Measurements from ENCODE around the gene NDUFAB1. TPM values are rescaled to one million over a fixed set of nuclear protein-coding genes. Genes with fewer than 3 reads are reported as not detected.
"Not testable (repeated sequence)": the region's sequence is repeated elsewhere in the genome, so short reads cannot be mapped to it uniquely, and the experiment has no call there.

NDUFAB1 gene
- polyA plus RNA-seq, 3 donors: 81.8 to 103 (median 100) TPM

DNA sequence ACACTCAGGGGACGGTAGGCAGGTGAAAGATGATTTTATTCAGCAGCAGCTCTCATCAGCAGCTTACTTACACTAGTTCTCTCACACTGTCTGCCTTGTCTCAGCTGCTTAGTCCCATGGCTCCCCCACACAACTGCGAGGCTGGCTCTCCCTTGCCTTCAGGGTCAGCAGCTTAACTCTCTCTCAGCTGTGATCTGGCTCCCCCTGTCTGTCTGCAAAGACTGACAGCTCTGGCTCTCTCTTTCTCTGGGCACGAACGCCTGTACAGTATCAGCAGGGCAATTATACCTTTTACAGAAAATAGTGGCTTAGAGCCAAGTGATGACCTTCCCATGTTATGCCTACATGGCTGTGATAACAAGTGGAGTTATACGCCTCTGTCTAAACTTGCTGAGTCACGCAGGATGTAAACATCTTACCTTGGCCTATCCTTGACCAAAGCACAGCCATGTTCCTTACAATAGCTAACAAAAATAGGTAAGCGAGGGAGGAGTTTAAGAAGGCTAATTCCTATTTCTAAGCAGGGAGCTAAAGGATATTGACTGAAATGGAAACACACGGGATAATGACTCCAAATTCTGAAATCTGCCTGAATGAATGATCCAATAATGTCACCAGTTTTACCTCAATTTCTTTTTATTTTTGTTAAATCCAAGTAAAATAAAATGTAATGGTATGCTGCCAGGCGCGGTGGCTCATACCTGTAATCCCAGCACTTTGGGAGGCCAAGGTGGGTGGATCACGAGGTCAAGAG is 1.1 kb upstream of the NDUFAB1 start:
- no peak for DNase-seq (ENCODE audit: extremely low read depth in 1 of 11, low read depth in 9 of 11, low spot score in 4 of 11)

DNA sequence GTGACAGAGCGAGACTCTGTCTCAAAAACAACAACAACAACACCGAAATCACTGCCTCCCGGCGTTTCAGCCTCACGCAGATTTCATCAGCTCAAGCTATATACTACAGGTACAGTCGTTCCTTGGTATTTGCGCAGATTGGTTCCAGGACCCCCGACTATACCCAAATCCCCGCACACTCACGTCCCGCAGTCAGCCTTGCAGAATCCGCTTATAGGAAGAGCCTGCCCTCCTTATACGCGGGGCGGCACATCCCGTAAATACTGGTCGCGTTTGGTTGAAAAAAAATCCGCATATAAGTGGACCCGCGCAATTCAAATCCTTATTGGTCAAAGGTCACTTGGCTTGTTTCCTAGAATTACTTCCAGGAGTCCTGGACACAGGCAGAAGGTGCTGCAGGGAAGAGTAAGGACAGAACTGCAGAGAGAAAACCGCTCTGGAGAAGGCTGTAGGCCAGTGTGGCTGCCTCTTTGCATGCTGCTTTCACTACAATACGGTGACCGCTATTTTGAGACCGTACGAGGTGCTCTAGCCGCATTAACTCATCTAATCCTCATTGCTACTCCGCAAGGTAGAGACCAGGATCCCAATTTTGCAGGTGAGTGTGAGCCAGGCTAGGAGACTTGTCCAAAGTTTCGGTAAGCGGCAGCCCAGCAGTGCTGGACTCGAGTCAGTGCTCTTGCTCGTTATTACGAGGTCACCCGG is 718 bp downstream of the NDUFAB1 start:
- peak in 2 of 11 donors; percentile 2 to 3 for DNase-seq (ENCODE audit: extremely low read depth in 1 of 11, low read depth in 9 of 11, low spot score in 4 of 11)

- DNase-seq (ENCODE audit: extremely low read depth in 1 of 11, low read depth in 9 of 11, low spot score in 4 of 11): no peak
These were observed 1.9 kb downstream of the NDUFAB1 start for GRCh38 chr16:23594186-23594585.

DNA sequence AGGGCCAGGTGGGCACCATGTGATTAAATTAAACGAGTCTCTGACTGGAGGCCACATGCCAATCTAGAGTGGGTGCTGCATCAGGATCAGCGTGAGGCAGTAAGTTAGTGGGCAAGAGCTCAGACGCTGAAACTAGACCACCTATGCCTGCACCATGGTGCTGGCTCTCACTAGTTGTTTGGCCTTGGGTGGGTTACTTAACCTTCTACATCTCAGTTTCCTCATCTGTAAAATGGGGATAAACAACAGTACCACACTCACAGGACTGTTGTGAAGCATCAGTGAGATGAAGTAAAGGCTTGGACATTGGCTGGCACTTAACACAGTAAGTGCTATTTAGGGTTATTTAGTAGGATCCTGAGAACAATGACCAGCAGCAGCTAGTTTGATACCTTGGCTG is 5.9 kb downstream of the NDUFAB1 start:
- DNase-seq (ENCODE audit: extremely low read depth in 1 of 11, low read depth in 9 of 11, low spot score in 4 of 11): no peak

- DNase-seq (ENCODE audit: extremely low read depth in 1 of 11, low read depth in 9 of 11, low spot score in 4 of 11): no peak
These were observed 8.4 kb downstream of the NDUFAB1 start for GRCh38 chr16:23587726-23588125.

GRCh38 chr16:23584186-23585076 is 11.7 kb downstream of the NDUFAB1 start:
- DNase-seq (ENCODE audit: extremely low read depth in 1 of 11, low read depth in 9 of 11, low spot score in 4 of 11): no peak

DNA sequence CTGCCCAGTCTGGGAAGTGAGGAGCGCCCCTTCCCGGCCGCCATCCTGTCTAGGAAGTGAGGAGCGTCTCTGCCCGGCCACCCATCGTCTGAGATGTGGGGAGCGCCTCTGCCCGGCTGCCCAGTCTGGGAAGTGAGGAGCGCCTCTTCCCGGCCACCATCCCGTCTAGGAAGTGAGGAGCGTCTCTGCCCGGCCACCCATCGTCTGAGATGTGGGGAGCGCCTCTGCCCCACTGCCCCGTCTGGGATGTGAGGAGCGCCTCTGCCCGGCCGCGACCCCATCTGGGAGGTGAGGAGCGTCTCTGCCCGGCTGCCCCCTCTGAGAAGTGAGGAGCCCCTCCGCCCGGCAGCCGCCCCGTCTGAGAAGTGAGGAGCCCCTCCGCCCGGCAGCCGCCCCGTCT is 12.8 kb downstream of the NDUFAB1 start:
- not testable (repeated sequence) for DNase-seq (ENCODE audit: extremely low read depth in 1 of 11, low read depth in 9 of 11, low spot score in 4 of 11)

- DNase-seq (ENCODE audit: extremely low read depth in 1 of 11, low read depth in 9 of 11, low spot score in 4 of 11): no peak
These were observed 14.4 kb downstream of the NDUFAB1 start for GRCh38 chr16:23581764-23582163.

DNA sequence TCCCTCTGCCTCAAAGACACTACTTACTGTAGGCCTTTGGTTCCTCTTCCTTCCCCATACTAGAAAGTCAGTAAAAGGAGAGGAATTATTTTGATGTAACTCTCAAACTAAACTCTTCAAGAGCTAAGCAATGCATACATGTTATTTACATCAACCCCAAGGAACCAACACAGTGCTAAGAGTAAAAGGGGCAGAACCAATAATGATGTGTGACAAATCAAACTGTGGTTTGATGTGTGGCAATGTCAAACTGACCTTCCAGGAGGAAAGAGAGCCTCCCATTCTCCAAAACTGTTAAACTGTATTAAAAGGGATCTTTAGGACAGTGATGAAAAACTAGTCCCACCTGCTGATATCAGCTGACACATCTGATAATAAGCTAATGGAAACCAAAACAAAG is 15.7 kb downstream of the NDUFAB1 start:
- no peak for DNase-seq (ENCODE audit: extremely low read depth in 1 of 11, low read depth in 9 of 11, low spot score in 4 of 11)

DNA sequence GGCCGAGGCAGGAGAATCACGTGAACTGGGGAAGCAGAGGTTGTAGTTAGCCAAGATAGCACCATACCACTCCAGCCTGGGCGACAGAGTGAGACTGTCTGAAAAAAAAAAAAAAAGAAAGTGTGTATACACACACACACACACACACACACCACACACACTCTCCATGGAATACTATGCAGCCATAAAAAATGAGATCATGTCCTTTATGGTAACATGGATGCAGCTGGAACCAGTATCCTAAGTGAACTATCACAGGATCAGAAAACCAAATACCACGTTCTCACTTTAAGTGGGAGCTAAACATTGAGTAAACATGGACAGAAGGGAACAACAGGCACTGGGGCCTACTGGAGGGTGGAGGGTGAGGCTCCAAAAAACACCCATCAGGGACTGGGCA is 16.7 kb downstream of the NDUFAB1 start:
- no peak for DNase-seq (ENCODE audit: extremely low read depth in 1 of 11, low read depth in 9 of 11, low spot score in 4 of 11)

DNA sequence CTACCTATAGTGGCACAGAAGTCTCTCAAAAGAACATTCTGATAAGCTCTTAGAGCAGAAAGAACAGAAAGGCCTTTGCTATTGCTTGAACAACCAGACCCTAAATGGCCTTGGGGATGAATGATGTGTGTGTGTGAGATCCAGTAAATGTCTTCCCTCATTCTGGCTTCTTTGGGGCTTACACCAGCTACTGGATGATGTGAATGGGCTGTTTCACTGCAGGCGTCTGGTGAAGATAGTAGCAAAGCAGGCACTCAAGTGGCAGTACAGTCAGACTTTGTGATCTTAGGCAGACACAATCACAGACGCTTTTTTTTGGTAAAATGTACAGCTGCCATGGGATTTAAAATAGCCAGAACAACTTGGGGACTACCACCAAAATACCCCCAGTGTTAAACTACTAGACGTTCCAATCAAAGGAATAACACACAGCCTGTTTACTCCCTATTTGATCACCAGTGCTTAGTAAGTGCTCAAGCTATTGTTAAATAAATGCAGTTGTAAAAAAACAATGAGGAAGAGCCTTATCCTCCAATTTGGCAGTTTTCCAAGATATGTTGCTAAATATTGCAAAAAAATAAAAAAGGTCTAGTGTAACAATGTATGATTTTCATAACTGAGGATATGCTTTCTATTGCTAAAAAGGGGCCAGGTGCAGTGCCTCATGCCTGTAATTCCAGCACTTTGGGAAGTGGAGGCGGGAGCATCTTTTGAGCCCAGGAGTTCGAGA is 17.9 kb downstream of the NDUFAB1 start:
- no peak for DNase-seq (ENCODE audit: extremely low read depth in 1 of 11, low read depth in 9 of 11, low spot score in 4 of 11)

- no peak for DNase-seq (ENCODE audit: extremely low read depth in 1 of 11, low read depth in 9 of 11, low spot score in 4 of 11)
These were observed 18.6 kb downstream of the NDUFAB1 start for GRCh38 chr16:23577493-23577892.

DNA sequence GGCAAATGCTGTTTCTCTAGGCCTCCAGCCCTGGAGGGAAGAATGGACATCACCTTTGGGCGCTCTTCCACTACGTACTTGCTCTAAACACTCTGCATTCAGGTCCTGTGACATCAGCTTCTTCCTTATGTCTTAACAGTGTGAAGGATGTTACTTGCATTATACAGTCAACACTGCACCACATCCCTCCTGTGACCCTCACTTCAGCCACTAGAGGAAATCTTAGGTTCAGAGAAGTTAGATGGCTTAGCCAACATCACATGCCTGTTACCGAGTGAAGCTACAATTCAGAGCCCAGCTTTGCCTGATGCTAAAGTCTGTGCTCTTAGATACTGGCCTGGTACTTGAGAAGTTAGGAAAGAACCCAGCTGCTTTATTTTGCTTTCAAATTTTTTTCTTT is 20.3 kb downstream of the NDUFAB1 start:
- no peak for DNase-seq (ENCODE audit: extremely low read depth in 1 of 11, low read depth in 9 of 11, low spot score in 4 of 11)

GRCh38 chr16:23573817-23574216 is 22.3 kb downstream of the NDUFAB1 start:
- no peak for DNase-seq (ENCODE audit: extremely low read depth in 1 of 11, low read depth in 9 of 11, low spot score in 4 of 11)

DNA sequence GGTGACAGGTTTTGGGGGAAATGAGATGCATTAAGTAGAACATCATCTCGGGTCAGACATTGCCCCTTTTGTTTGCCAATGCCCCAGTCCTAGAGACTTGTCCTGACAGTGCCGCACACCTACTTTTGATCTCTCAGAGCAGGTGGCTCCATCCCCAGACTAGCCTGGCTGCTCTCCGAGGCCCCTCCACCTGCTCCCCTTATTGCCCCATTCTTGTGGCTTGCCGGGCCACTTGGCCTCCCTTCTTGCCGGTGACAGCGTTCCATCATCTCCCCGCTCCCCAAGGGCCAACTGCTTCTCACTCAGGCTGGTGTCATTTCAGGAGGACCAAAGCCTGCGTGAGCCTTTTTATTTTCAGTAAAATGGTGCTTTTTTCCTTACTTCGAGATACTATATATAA is 23.7 kb downstream of the NDUFAB1 start:
- no peak for DNase-seq (ENCODE audit: extremely low read depth in 1 of 11, low read depth in 9 of 11, low spot score in 4 of 11)

DNA sequence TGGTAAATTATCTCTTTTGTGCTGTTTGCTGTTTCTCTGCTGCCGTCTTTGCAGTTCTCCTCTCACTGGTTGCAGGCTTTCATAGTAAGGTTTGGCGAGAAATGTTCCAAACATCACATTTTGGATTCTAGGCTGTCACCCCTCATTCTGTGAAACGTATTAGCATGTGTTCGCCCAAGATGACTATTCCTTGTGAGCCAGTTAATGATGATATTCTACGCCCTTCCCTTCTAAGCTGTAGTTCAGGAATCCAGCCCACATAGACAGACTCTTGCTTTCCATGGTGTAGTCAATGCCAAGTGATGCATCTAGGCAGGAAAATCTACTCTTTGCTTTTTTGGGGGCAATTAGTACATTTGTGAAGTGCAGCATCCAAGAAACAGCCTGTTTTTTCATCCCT is 24.2 kb downstream of the NDUFAB1 start:
- no peak for DNase-seq (ENCODE audit: extremely low read depth in 1 of 11, low read depth in 9 of 11, low spot score in 4 of 11)

DNA sequence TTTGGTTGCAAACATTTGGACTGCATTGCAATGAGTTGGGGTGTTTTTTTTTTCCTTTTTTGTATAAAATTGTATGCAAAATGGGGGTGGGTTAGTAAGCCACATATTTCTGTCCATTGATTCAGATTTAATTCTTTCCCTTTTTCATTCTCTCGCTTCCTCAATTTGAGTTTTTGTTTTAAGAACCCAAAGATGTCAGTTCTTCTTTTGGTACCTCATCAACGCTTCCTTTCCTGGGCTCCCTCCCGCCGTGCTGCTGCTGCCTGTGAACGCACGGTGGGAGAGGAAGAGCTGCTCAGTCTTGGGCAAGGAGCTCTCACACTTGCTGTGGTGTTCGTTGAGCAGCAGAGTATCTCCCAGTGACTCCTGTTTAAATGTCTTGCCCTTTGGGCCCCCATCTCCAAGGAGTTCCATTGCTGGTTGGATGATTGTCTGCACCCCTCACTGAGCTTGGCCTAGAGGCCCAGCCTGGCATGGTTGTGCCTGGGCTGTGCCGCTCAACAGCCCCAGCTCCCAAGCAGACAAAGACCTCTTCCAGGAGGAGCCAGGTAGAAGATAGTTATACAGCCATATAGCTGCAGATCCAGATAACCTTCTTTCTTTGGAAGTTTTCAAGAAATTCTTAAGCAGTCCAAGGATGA is 25.0 kb downstream of the NDUFAB1 start:
- DNase-seq (ENCODE audit: extremely low read depth in 1 of 11, low read depth in 9 of 11, low spot score in 4 of 11): no peak

DNA sequence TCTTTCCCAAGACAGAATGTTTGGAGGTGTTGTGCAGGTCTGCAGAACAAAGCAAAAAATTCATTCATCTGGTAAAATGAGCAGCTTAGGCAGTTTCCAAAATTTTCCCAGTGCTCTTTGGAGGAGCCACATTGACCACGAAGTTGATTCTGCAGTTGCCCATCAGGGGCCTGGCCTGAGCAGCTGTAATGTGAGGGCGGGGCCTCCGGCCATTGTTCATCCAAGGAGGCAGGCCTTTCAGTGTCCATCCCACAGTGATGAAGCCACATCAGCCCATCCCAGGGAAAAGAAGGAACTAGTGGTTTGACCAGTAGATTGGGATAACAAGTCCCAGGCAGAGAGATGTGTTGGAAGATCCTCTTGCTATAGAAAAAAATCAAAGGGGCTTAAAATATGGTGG is 28.5 kb downstream of the NDUFAB1 start:
- no peak for DNase-seq (ENCODE audit: extremely low read depth in 1 of 11, low read depth in 9 of 11, low spot score in 4 of 11)

DNA sequence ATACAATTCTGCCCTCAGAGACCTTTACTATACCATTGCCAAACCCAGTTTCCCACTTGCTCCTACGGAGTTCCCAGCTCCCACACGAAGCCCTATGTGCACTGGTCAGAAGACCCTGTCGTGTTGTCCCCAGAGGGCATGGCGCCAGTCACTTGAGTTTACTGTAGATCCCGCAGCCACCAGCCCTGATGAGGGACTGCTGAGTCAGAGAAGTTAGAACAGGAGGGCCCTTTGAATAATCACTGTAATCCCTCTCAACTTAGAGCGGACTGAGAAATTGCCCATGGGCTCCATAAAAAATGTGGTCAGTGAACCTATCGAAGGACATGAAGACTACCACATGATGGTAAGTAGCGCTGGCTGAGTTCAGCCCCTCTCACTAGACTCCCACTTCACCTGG is 29.4 kb downstream of the NDUFAB1 start:
- no peak for DNase-seq (ENCODE audit: extremely low read depth in 1 of 11, low read depth in 9 of 11, low spot score in 4 of 11)

Data from renal cortex interstitium (tissue), 11 donors.